Measurements from ENCODE around the gene SYNJ2. TPM values are rescaled to one million over a fixed set of nuclear protein-coding genes. Genes with fewer than 3 reads are reported as not detected.

Gene SYNJ2, protein sequence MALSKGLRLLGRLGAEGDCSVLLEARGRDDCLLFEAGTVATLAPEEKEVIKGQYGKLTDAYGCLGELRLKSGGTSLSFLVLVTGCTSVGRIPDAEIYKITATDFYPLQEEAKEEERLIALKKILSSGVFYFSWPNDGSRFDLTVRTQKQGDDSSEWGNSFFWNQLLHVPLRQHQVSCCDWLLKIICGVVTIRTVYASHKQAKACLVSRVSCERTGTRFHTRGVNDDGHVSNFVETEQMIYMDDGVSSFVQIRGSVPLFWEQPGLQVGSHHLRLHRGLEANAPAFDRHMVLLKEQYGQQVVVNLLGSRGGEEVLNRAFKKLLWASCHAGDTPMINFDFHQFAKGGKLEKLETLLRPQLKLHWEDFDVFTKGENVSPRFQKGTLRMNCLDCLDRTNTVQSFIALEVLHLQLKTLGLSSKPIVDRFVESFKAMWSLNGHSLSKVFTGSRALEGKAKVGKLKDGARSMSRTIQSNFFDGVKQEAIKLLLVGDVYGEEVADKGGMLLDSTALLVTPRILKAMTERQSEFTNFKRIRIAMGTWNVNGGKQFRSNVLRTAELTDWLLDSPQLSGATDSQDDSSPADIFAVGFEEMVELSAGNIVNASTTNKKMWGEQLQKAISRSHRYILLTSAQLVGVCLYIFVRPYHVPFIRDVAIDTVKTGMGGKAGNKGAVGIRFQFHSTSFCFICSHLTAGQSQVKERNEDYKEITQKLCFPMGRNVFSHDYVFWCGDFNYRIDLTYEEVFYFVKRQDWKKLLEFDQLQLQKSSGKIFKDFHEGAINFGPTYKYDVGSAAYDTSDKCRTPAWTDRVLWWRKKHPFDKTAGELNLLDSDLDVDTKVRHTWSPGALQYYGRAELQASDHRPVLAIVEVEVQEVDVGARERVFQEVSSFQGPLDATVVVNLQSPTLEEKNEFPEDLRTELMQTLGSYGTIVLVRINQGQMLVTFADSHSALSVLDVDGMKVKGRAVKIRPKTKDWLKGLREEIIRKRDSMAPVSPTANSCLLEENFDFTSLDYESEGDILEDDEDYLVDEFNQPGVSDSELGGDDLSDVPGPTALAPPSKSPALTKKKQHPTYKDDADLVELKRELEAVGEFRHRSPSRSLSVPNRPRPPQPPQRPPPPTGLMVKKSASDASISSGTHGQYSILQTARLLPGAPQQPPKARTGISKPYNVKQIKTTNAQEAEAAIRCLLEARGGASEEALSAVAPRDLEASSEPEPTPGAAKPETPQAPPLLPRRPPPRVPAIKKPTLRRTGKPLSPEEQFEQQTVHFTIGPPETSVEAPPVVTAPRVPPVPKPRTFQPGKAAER (N-terminal part only)
- 55.2 to 69.2 TPM (median 66.1 TPM) in 5 replicates for total RNA-seq (2022; extraction: Qiagen RNA extraction; ENCODE audit: low read depth)

DNA sequence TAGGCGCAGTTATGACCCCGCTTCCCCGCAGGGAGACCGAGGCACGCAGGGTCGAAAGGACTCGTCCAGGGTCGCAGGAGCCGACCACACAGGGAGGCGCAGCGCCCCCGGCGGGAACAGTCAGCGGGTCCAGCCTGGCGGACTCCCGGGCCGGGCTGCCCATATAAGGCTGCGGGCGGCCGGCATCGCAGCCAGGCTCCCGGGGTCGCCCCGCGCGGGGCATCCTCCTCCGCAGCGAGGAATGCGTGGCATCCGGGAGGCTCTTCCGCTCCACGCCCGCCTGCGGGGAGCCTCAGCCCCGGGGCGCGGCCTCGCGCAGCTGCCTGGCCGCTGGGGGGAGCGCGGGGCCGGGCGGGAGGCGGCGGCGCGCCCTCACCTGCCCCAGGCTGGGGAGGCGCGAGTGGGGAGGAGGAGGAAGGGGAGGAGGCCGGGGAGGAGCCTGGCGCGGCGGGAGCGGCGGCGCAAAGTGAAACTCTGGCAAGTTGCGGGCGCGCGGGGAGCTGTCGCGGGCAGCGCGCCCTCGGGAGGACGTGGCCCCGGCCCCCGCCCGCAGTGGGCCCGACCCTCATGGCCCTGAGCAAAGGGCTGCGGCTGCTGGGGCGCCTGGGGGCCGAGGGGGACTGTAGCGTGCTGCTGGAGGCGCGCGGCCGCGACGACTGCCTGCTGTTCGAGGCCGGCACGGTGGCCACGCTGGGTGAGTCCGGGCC lies at the start of gene SYNJ2:
SYNJ2 (plus strand) TSS at position 469 of the 707 bp plus-strand sequence; CDS start at position 568, 99 bp downstream.

Other genes with a start within 250 kb of the SYNJ2 start
- 27.2 to 31.3 TPM (median 29.2 TPM) in 5 replicates for gene SNX9, start 158.6 kb upstream of the SYNJ2 start, total RNA-seq (2022; extraction: Qiagen RNA extraction; ENCODE audit: low read depth)
- 3.0 to 4.8 TPM (median 3.6 TPM) in 5 replicates for gene SERAC1, start 186.4 kb downstream of the SYNJ2 start, total RNA-seq (2022; extraction: Qiagen RNA extraction; ENCODE audit: low read depth)
- 8.7 to 19.6 TPM (median 17.4 TPM) in 5 replicates for gene GTF2H5, start 186.5 kb downstream of the SYNJ2 start, total RNA-seq (2022; extraction: Qiagen RNA extraction; ENCODE audit: low read depth)

All from A549 treated with CpdA at 1 μM for 4 hours (cell line).